ENCODE data around the gene RPL36AL. TPM values are rescaled to one million over a fixed set of nuclear protein-coding genes. Genes with fewer than 3 reads are reported as not detected.

RPL36AL gene
- polyA plus RNA-seq, 1 of the 3 experiments (the other 2 are of a cell fraction) = 337 TPM

- Histone ChIP-seq H2AFZ (ENCODE audit: low read depth) (no peak overlapping the region), H3K27ac (ENCODE audit: low read depth in 2 of 2, low read length in 1 of 2) (no peak overlapping the region), H3K4me3 (ENCODE audit: low read depth in 2 of 2, low read length in 1 of 2) (no peak overlapping the region), H3K9ac (no peak overlapping the region), H3K9me3 (no peaks in the 10 kb centered on the region), H3K79me2 (ENCODE audit: insufficient read depth) (peaks cover 52% of the 10 kb centered on the region), H3K4me2 (no peak overlapping the region), H3F3A (replicated peaks; ENCODE audit: insufficient read depth) (peaks cover 38% of the 10 kb centered on the region), H3K27me3 (ENCODE audit: insufficient read depth) (no peaks in the 10 kb centered on the region), H3K9me2 (no peaks in the 10 kb centered on the region), H4K20me1 (ENCODE audit: insufficient read depth) (peaks cover 14% of the 10 kb centered on the region), H3K36me3 (replicated peaks in 1 of 2; ENCODE audit: control insufficient read depth in 1 of 2, insufficient read depth in 2 of 2, low read length in 1 of 2) (peaks cover 16 to 34% of the 10 kb centered on the region in 2 experiments), H3K4me1 (ENCODE audit: control insufficient read depth in 1 of 2, insufficient read depth in 2 of 2, low read depth in 1 of 2, low read length in 1 of 2) (peaks cover 4 to 16% of the 10 kb centered on the region in 2 experiments)
- 95% methylated on average over 6 of the region's 6 CpGs for WGBS (ENCODE audit: low lambda C conversion rate)
- CTCF ChIA-PET = interaction anchor here (1.5 kb wide), 1 partner anchor 29 kb away, joined by 6 read pairs; no protein-coding TSS in a partner anchor
- TF ChIP-seq TCF12 (IDR thresholded peaks at IDR 0.05) (no peak), USF1 (IDR thresholded peaks at IDR 0.05; ENCODE audit: borderline replicate concordance, low read depth) (no peak), RCOR1 (IDR thresholded peaks at IDR 0.05; ENCODE audit: low read length) (no peak), TAF1 (IDR thresholded peaks at IDR 0.05; ENCODE audit: borderline replicate concordance, low read depth, low read length) (no peak), SIN3A (IDR thresholded peaks at IDR 0.05; ENCODE audit: borderline replicate concordance, low read depth, low read length) (no peak), EP300 (IDR thresholded peaks at IDR 0.05; ENCODE audit: borderline replicate concordance in 1 of 2, low read depth in 1 of 2, low read length in 1 of 2) (no peak), RXRA (IDR thresholded peaks at IDR 0.05; ENCODE audit: borderline replicate concordance, low read depth) (no peak), POLR2AphosphoS5 (IDR thresholded peaks at IDR 0.05; ENCODE audit: low read depth, low read length) (no peak), FOXM1 (IDR thresholded peaks at IDR 0.05; ENCODE audit: low read depth) (no peak), RFX5 (IDR thresholded peaks at IDR 0.05; ENCODE audit: low read length) (no peak), MAX (IDR thresholded peaks at IDR 0.05; ENCODE audit: low read depth) (no peak), YY1 (IDR thresholded peaks at IDR 0.05; ENCODE audit: low read depth) (no peak)
- TF ChIP-seq, protein P1, sequence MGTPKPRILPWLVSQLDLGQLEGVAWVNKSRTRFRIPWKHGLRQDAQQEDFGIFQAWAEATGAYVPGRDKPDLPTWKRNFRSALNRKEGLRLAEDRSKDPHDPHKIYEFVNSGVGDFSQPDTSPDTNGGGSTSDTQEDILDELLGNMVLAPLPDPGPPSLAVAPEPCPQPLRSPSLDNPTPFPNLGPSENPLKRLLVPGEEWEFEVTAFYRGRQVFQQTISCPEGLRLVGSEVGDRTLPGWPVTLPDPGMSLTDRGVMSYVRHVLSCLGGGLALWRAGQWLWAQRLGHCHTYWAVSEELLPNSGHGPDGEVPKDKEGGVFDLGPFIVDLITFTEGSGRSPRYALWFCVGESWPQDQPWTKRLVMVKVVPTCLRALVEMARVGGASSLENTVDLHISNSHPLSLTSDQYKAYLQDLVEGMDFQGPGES (IDR thresholded peaks at IDR 0.05; ENCODE audit: low read depth, low read length) = no peak
- TF ChIP-seq, protein P2, sequence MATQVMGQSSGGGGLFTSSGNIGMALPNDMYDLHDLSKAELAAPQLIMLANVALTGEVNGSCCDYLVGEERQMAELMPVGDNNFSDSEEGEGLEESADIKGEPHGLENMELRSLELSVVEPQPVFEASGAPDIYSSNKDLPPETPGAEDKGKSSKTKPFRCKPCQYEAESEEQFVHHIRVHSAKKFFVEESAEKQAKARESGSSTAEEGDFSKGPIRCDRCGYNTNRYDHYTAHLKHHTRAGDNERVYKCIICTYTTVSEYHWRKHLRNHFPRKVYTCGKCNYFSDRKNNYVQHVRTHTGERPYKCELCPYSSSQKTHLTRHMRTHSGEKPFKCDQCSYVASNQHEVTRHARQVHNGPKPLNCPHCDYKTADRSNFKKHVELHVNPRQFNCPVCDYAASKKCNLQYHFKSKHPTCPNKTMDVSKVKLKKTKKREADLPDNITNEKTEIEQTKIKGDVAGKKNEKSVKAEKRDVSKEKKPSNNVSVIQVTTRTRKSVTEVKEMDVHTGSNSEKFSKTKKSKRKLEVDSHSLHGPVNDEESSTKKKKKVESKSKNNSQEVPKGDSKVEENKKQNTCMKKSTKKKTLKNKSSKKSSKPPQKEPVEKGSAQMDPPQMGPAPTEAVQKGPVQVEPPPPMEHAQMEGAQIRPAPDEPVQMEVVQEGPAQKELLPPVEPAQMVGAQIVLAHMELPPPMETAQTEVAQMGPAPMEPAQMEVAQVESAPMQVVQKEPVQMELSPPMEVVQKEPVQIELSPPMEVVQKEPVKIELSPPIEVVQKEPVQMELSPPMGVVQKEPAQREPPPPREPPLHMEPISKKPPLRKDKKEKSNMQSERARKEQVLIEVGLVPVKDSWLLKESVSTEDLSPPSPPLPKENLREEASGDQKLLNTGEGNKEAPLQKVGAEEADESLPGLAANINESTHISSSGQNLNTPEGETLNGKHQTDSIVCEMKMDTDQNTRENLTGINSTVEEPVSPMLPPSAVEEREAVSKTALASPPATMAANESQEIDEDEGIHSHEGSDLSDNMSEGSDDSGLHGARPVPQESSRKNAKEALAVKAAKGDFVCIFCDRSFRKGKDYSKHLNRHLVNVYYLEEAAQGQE (IDR thresholded peaks at IDR 0.05; ENCODE audit: low read depth, low read length) = no peak
- POLR2A ChIA-PET = no interaction called here
- DNase-seq = no peak
Observed at GRCh38 chr14:49615776-49616175, 4.7 kb downstream of the RPL36AL start.
